HEK293T (cell line): ENCODE measurements around the gene NPVF.

ENCODE experiments used
- CTCF ChIA-PET: fragments of 350-600 bp; formaldehyde crosslinking; extraction: SDS; loops from one replicate; lab custom pipeline; 2021; ENCODE audit warnings: antibody characterized with exemption, inconsistent platforms; lab: Yijun Ruan, JAX
- POLR2A ChIA-PET: fragments of 350-600 bp; formaldehyde crosslinking; extraction: SDS; loops from one replicate; lab custom pipeline; 2020; ENCODE audit warnings: antibody characterized with exemption, inconsistent platforms; lab: Yijun Ruan, JAX
- DNase-seq: peaks from one replicate; pipeline ENCODE4 v3.0.0; 2012; ENCODE audit warnings: mixed read lengths; ENCODE audit errors: extremely low spot score
- ARNT ChIP-seq: fragments of 450-650 bp; IDR thresholded peaks from 2 replicates; pipeline ENCODE4 v1.6.1; 2017; ENCODE audit warnings: mild to moderate bottlenecking
- BHLHE40 ChIP-seq: fragments of 450-650 bp; IDR thresholded peaks from 2 replicates; pipeline ENCODE4 v1.6.1; 2016; ENCODE audit warnings: mild to moderate bottlenecking, moderate library complexity, borderline replicate concordance
- CTBP1 ChIP-seq: fragments of 450-650 bp; IDR thresholded peaks from 2 replicates; pipeline ENCODE4 v1.6.1; 2016; ENCODE audit warnings: borderline replicate concordance
- ELF4 ChIP-seq: fragments of 450-650 bp; IDR thresholded peaks from 2 replicates; pipeline ENCODE4 v1.6.1; 2017; ENCODE audit warnings: antibody characterized with exemption
- FOXA1 ChIP-seq: fragments of 450-650 bp; IDR thresholded peaks from 2 replicates; pipeline ENCODE4 v1.6.1; 2016; ENCODE audit warnings: mild to moderate bottlenecking
- FOXK2 ChIP-seq: fragments of 450-650 bp; IDR thresholded peaks from 2 replicates; pipeline ENCODE4 v1.6.1; 2016; ENCODE audit warnings: mild to moderate bottlenecking
- FOXM1 ChIP-seq: fragments of 450-650 bp; IDR thresholded peaks from 2 replicates; pipeline ENCODE4 v1.6.1; 2017; ENCODE audit warnings: mild to moderate bottlenecking, borderline replicate concordance
- HDGF ChIP-seq: fragments of 450-650 bp; IDR thresholded peaks from 2 replicates; pipeline ENCODE4 v1.6.1; 2017; ENCODE audit warnings: antibody characterized with exemption, borderline replicate concordance
- L3MBTL2 ChIP-seq: fragments of 450-650 bp; conservative IDR thresholded peaks from 2 replicates; pipeline ENCODE4 v1.6.1; 2016; ENCODE audit warnings: mild to moderate bottlenecking
- LEF1 ChIP-seq: fragments of 450-650 bp; IDR thresholded peaks from 2 replicates; pipeline ENCODE4 v1.6.1; 2017; ENCODE audit warnings: mild to moderate bottlenecking, borderline replicate concordance
- NFRKB ChIP-seq: fragments of 450-650 bp; IDR thresholded peaks from 2 replicates; pipeline ENCODE4 v1.6.1; 2016; ENCODE audit warnings: mild to moderate bottlenecking, moderate library complexity
- SP1 ChIP-seq: fragments of 450-650 bp; IDR thresholded peaks from 2 replicates; pipeline ENCODE4 v1.6.1; 2017
- SUZ12 ChIP-seq: fragments of 450-650 bp; IDR thresholded peaks from 2 replicates; pipeline ENCODE4 v1.6.1; 2016; ENCODE audit warnings: mild to moderate bottlenecking
- TARDBP ChIP-seq: fragments of 450-650 bp; IDR thresholded peaks from 2 replicates; pipeline ENCODE4 v1.6.1; 2016
- ZNF384 ChIP-seq: fragments of 450-650 bp; IDR thresholded peaks from 2 replicates; pipeline ENCODE4 v1.6.1; 2016
- TF ChIP-seq, protein P1 (sequence below): fragments of 450-650 bp; IDR thresholded peaks from 2 replicates; pipeline ENCODE4 v1.6.1; 2016

NPVF gene

DNA sequence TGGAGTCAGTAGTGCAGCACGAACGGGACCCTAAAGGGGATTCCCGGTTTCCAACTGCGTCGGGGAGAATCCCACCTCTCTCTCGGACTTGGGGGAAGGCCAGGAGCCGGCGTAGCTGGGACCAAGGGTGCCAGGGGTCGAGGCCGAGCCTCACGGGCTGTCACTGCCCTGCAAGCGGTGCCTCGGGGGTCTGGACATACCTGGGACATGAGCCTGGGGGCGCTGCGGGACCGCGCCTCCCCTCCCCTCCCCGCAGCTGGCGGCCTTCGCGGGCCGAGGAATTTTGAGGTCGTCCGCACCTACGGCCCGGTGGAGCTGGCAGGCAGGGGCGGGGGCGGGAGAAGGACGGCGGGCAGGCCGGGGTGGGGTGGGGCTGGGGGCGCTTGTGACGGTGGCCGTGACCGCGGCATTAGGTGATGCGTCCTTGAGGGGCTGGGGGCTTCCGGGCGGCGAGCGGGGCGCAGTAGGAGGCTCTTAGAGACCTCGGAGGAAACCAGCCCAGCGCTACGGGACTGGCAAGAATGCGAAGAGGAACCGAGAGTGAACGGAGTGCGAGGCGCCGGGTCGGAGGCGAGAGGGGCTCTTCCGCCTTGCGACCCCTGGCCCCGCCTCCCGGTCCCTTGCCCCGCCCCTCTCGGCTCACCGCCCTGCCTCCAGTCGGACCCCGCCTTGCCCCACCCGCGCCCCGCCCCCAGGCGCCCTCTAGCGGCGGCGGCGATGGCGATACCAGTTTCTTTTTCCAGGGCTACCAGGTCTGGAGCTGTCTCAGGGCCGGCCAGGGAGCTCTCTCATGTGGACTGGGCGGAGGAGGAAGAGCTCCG lies 48.3 kb downstream of the NPVF start:
- ChIA-PET POLR2A (interaction anchor here (0.9 to 1.1 kb wide), 3 partner anchors 52 to 55 kb away, joined by 3 to 7 read pairs (median 4); partner anchors contain the start of gene CYCS), CTCF (interaction anchor here (0.6 to 1.0 kb wide), 3 partner anchors 9 to 110 kb away, joined by 3 to 4 read pairs (median 3); no protein-coding TSS in a partner anchor)
- TF ChIP-seq ELF4 = no peak
- no peak for TF ChIP-seq ARNT
- TF ChIP-seq L3MBTL2 = no peak; the same call in 1 of the 2 replicates
- TF ChIP-seq BHLHE40 = no peak
- no peak for TF ChIP-seq TARDBP
- no peak for TF ChIP-seq CTBP1
- peak; percentile 99 for DNase-seq

DNA sequence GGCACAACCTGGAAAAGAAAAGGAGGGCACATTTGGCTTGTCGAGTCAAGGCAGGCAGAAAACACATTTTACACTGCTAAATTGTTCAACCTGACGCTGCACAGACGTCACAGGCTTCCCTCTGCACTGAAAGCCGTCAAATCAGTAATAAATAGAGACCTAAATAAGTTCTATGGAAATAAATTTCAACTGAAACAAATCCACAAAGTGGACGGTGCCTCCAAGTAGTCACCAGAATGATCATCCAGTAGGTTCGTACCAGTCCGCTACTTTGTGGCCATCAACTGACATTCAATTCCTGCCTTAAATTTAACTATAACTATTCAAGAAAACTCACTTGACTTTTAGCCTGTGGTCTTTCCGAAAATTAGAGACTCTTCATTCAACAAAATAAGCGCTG lies 49.0 kb downstream of the NPVF start:
- POLR2A ChIA-PET = no interaction called here
- CTCF ChIA-PET = no interaction called here
- DNase-seq = no peak

More for the DNA sequence above, 49.0 kb downstream of the NPVF start:
- TF ChIP-seq NFRKB = no peak
- TF ChIP-seq SUZ12 = no peak
- TF ChIP-seq ELF4 = no peak
- no peak for TF ChIP-seq HDGF
- TF ChIP-seq, protein P1, sequence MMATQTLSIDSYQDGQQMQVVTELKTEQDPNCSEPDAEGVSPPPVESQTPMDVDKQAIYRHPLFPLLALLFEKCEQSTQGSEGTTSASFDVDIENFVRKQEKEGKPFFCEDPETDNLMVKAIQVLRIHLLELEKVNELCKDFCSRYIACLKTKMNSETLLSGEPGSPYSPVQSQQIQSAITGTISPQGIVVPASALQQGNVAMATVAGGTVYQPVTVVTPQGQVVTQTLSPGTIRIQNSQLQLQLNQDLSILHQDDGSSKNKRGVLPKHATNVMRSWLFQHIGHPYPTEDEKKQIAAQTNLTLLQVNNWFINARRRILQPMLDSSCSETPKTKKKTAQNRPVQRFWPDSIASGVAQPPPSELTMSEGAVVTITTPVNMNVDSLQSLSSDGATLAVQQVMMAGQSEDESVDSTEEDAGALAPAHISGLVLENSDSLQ = no peak
- TF ChIP-seq TARDBP = no peak
- no peak for TF ChIP-seq BHLHE40
- no peak for TF ChIP-seq LEF1
- no peak for TF ChIP-seq CTBP1
- no peak for TF ChIP-seq L3MBTL2
- no peak for TF ChIP-seq FOXK2
- no peak for TF ChIP-seq FOXA1
- TF ChIP-seq FOXM1 = no peak
- no peak for TF ChIP-seq ARNT
- TF ChIP-seq SP1 = no peak
- TF ChIP-seq ZNF384 = no peak
